A673 (cell line): ENCODE results near the gene FGD4.

Source experiments
- EZH2 ChIP-seq: fragments of 200-600 bp; sonication (generic); IDR thresholded peaks from 2 replicates; pipeline ENCODE4 v1.6.1; 2017; ENCODE audit warnings: borderline replicate concordance, low read depth, mild to moderate bottlenecking, mixed read lengths, antibody characterized with exemption, low read length; ENCODE audit not compliant: poor library complexity, severe bottlenecking
- TF ChIP-seq, protein P1 (sequence below): fragments of 300-800, 200-600 bp; sonication (generic); conservative IDR thresholded peaks from 2 replicates; pipeline ENCODE4 v1.5.1; 2017; ENCODE audit warnings: low read depth, mild to moderate bottlenecking, antibody characterized with exemption, low read length, moderate library complexity, mixed read lengths

GRCh38 chr12:32454866-32455265, 55.5 kb downstream of the FGD4 start:
- TF ChIP-seq, protein P1, sequence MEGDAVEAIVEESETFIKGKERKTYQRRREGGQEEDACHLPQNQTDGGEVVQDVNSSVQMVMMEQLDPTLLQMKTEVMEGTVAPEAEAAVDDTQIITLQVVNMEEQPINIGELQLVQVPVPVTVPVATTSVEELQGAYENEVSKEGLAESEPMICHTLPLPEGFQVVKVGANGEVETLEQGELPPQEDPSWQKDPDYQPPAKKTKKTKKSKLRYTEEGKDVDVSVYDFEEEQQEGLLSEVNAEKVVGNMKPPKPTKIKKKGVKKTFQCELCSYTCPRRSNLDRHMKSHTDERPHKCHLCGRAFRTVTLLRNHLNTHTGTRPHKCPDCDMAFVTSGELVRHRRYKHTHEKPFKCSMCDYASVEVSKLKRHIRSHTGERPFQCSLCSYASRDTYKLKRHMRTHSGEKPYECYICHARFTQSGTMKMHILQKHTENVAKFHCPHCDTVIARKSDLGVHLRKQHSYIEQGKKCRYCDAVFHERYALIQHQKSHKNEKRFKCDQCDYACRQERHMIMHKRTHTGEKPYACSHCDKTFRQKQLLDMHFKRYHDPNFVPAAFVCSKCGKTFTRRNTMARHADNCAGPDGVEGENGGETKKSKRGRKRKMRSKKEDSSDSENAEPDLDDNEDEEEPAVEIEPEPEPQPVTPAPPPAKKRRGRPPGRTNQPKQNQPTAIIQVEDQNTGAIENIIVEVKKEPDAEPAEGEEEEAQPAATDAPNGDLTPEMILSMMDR = no peak
- no peak for TF ChIP-seq EZH2
